WERI-Rb-1 (cell line): ENCODE measurements around the gene PDGFRA.

Experiments
- DNase-seq: peaks from one replicate; pipeline ENCODE4 v3.0.0-alpha.2; 2020
- H3K27ac ChIP-seq: fragments of 250-450 bp; sonication (Bioruptor Pico); 2 replicates; pipeline ENCODE4 v1.5.1; 2020; ENCODE audit warnings: mild to moderate bottlenecking, moderate library complexity
- H3K27me3 ChIP-seq: fragments of 250-450 bp; sonication (Bioruptor Pico); 2 replicates; pipeline ENCODE4 v1.5.1; 2021; ENCODE audit warnings: mild to moderate bottlenecking, low read depth, moderate library complexity; ENCODE audit not compliant: insufficient read depth, severe bottlenecking
- H3K36me3 ChIP-seq: fragments of 250-450 bp; sonication (Bioruptor Pico); 2 replicates; pipeline ENCODE4 v1.5.1; 2020; ENCODE audit warnings: mild to moderate bottlenecking, moderate library complexity
- H3K4me3 ChIP-seq: 2 replicates; pipeline ENCODE4 v1.5.1; 2011; ENCODE audit warnings: low read depth, mild to moderate bottlenecking, control low read depth, low read length
- H3K9me3 ChIP-seq: fragments of 250-450 bp; sonication (Bioruptor Pico); 2 replicates; pipeline ENCODE4 v1.5.1; 2021; ENCODE audit warnings: mild to moderate bottlenecking, moderate library complexity; ENCODE audit not compliant: severe bottlenecking
- CTCF ChIP-seq: IDR thresholded peaks from 2 replicates; pipeline ENCODE4 v1.5.1; 2011; ENCODE audit warnings: low read depth, mild to moderate bottlenecking, control low read depth, inconsistent platforms, low read length

PDGFRA gene

GRCh38 chr4:54268151-54268550 lies 39.1 kb downstream of the PDGFRA start:
- no peak for DNase-seq
- Histone ChIP-seq H3K4me3 (no peak overlapping the region), H3K36me3 (no peaks in the 10 kb centered on the region), H3K27ac (no peak overlapping the region), H3K27me3 (peaks cover 63% of the 10 kb centered on the region), H3K9me3 (no peaks in the 10 kb centered on the region)
- no peak for TF ChIP-seq CTCF

GRCh38 chr4:54271464-54271863 lies 42.4 kb downstream of the PDGFRA start:
- TF ChIP-seq CTCF = no peak

GRCh38 chr4:54272051-54272450 lies 43.0 kb downstream of the PDGFRA start:
- Histone ChIP-seq H3K27ac (no peak overlapping the region), H3K9me3 (no peaks in the 10 kb centered on the region), H3K36me3 (no peaks in the 10 kb centered on the region), H3K27me3 (peaks cover 75% of the 10 kb centered on the region), H3K4me3 (no peak overlapping the region)
- TF ChIP-seq CTCF = no peak
- DNase-seq = no peak

More at GRCh38 chr4:54271464-54271863, 42.4 kb downstream of the PDGFRA start:
- no peak overlapping the region for H3K27ac ChIP-seq
- H3K36me3 ChIP-seq = no peaks in the 10 kb centered on the region
- H3K27me3 ChIP-seq = peaks cover 71% of the 10 kb centered on the region
- H3K9me3 ChIP-seq = no peaks in the 10 kb centered on the region
- H3K4me3 ChIP-seq = no peak overlapping the region
- DNase-seq = no peak

GRCh38 chr4:54274264-54274663 lies 45.2 kb downstream of the PDGFRA start:
- no peaks in the 10 kb centered on the region for H3K9me3 ChIP-seq

GRCh38 chr4:54274795-54275665 lies 45.9 kb downstream of the PDGFRA start:
- H3K9me3 ChIP-seq = no peaks in the 10 kb centered on the region
- no peak overlapping the region for H3K27ac ChIP-seq
- H3K36me3 ChIP-seq = no peaks in the 10 kb centered on the region
- DNase-seq = no peak
- peaks cover 80% of the 10 kb centered on the region for H3K27me3 ChIP-seq
- TF ChIP-seq CTCF = no peak
- no peak overlapping the region for H3K4me3 ChIP-seq

More at GRCh38 chr4:54274264-54274663, 45.2 kb downstream of the PDGFRA start:
- no peak for TF ChIP-seq CTCF
- Histone ChIP-seq H3K27ac (no peak overlapping the region), H3K4me3 (no peak overlapping the region), H3K27me3 (peaks cover 79% of the 10 kb centered on the region), H3K36me3 (no peaks in the 10 kb centered on the region)
- no peak for DNase-seq
